H9 (cell line): ENCODE data around the gene VRK3. TPM values are rescaled to one million over a fixed set of nuclear protein-coding genes. Genes with fewer than 3 reads are reported as not detected.

ENCODE experiments used
- DNase-seq: peaks from one replicate; pipeline ENCODE4 v3.0.0-alpha.2; 2017
- H2AFZ ChIP-seq: one replicate; pipeline ENCODE4 v1.6.1; 2013; ENCODE audit warnings: mild to moderate bottlenecking, low read length, control low read depth, moderate library complexity
- H2AK5ac ChIP-seq: 2 replicates; pipeline ENCODE4 v1.6.1; 2013; ENCODE audit warnings: low read length, control low read depth, mixed read lengths; ENCODE audit not compliant: insufficient read length
- H2BK120ac ChIP-seq: one replicate; pipeline ENCODE4 v1.6.1; 2013; ENCODE audit warnings: low read depth, mild to moderate bottlenecking, low read length, control low read depth, inconsistent platforms; ENCODE audit not compliant: poor library complexity, severe bottlenecking
- H2BK12ac ChIP-seq: 2 replicates; pipeline ENCODE4 v1.6.1; 2013; ENCODE audit warnings: low read length, control low read depth, mixed read lengths, low read depth; ENCODE audit not compliant: insufficient read length
- H2BK15ac ChIP-seq: 2 replicates; pipeline ENCODE4 v1.6.1; 2013; ENCODE audit warnings: low read depth, low read length, control low read depth
- H2BK20ac ChIP-seq: one replicate; pipeline ENCODE4 v1.6.1; 2013; ENCODE audit warnings: low read depth, mild to moderate bottlenecking, low read length, control low read depth, inconsistent platforms; ENCODE audit not compliant: poor library complexity, severe bottlenecking
- H2BK5ac ChIP-seq: 2 replicates; pipeline ENCODE4 v1.6.1; 2013; ENCODE audit warnings: low read length, control low read depth, mixed read lengths; ENCODE audit not compliant: insufficient read length
- H3K14ac ChIP-seq: 2 replicates; pipeline ENCODE4 v1.6.1; 2013; ENCODE audit warnings: low read length, control low read depth; ENCODE audit not compliant: insufficient read depth
- H3K18ac ChIP-seq: 2 replicates; pipeline ENCODE4 v1.6.1; 2013; ENCODE audit warnings: low read depth, mild to moderate bottlenecking, mixed read lengths, low read length, control low read depth; ENCODE audit not compliant: insufficient read length
- H3K23ac ChIP-seq: 2 replicates; pipeline ENCODE4 v1.6.1; 2013; ENCODE audit warnings: low read length, control low read depth, mixed read lengths, low read depth; ENCODE audit not compliant: insufficient read length
- H3K23me2 ChIP-seq: 2 replicates; pipeline ENCODE4 v1.6.1; 2013; ENCODE audit warnings: low read depth, mild to moderate bottlenecking, mixed read lengths, low read length, control low read depth; ENCODE audit not compliant: insufficient read length, poor library complexity, severe bottlenecking
- H3K27ac ChIP-seq: 2 replicates; pipeline ENCODE4 v1.5.1; 2013; ENCODE audit warnings: low read length, control low read depth, mixed read lengths, low read depth; ENCODE audit not compliant: insufficient read length
- H3K27me3 ChIP-seq: 2 replicates; pipeline ENCODE4 v1.6.1; 2013; ENCODE audit warnings: low read length, control low read depth, inconsistent platforms; ENCODE audit not compliant: insufficient read depth
- H3K4ac ChIP-seq: 2 replicates; pipeline ENCODE4 v1.6.1; 2013; ENCODE audit warnings: low read depth, mild to moderate bottlenecking, control low read depth, inconsistent platforms, low read length, moderate library complexity
- H3K4me1 ChIP-seq: 2 replicates; pipeline ENCODE4 v1.6.1; 2013; ENCODE audit warnings: low read length, control low read depth, inconsistent platforms; ENCODE audit not compliant: insufficient read depth
- H3K4me2 ChIP-seq: 2 replicates; pipeline ENCODE4 v1.6.1; 2013; ENCODE audit warnings: low read length, control low read depth, mixed read lengths; ENCODE audit not compliant: insufficient read length, insufficient read depth
- H3K56ac ChIP-seq: 2 replicates; pipeline ENCODE4 v1.6.1; 2013; ENCODE audit warnings: low read depth, mild to moderate bottlenecking, mixed read lengths, low read length, control low read depth; ENCODE audit not compliant: insufficient read length
- H3K79me1 ChIP-seq: 2 replicates; pipeline ENCODE4 v1.6.1; 2013; ENCODE audit warnings: low read depth, mild to moderate bottlenecking, moderate library complexity, low read length, control low read depth, inconsistent platforms; ENCODE audit not compliant: insufficient read depth, poor library complexity, severe bottlenecking
- H3K79me2 ChIP-seq: 2 replicates; pipeline ENCODE4 v1.6.1; 2013; ENCODE audit warnings: low read length, control low read depth, inconsistent platforms; ENCODE audit not compliant: insufficient read depth
- H3K9ac ChIP-seq: 2 replicates; pipeline ENCODE4 v1.6.1; 2013; ENCODE audit warnings: low read length, control low read depth, mixed read lengths; ENCODE audit not compliant: insufficient read length; ENCODE audit errors: extremely low read depth
- H3K9me3 ChIP-seq: one replicate; pipeline ENCODE4 v1.6.1; 2013; ENCODE audit warnings: low read depth, low read length, inconsistent platforms; ENCODE audit not compliant: control insufficient read depth
- H3T11ph ChIP-seq: one replicate; pipeline ENCODE4 v1.6.1; 2013; ENCODE audit warnings: mild to moderate bottlenecking, low read length, control low read depth, inconsistent platforms
- H4K20me1 ChIP-seq: one replicate; pipeline ENCODE4 v1.6.1; 2013; ENCODE audit not compliant: control insufficient read depth, insufficient read length, insufficient read depth
- H4K5ac ChIP-seq: 2 replicates; pipeline ENCODE4 v1.6.1; 2013; ENCODE audit warnings: low read depth, mild to moderate bottlenecking, mixed read lengths, low read length, control low read depth; ENCODE audit not compliant: insufficient read length
- H4K8ac ChIP-seq: replicated peaks from 2 replicates; pipeline ENCODE4 v1.6.1; 2013; ENCODE audit warnings: low read length, control low read depth, mixed read lengths, low read depth; ENCODE audit not compliant: insufficient read length
- H4K91ac ChIP-seq: 2 replicates; pipeline ENCODE4 v1.6.1; 2013; ENCODE audit warnings: low read depth, mild to moderate bottlenecking, moderate library complexity, mixed read lengths, low read length, control low read depth; ENCODE audit not compliant: insufficient read length
- H3K27ac Mint-ChIP-seq, 3 experiments: 2 replicates in 2 of 3; 3 replicates in 1 of 3; pipeline ENCODE4 v1.8.0; 2020 to 2021; ENCODE audit warnings: mixed read lengths in 3 of 3, mild to moderate bottlenecking in 1 of 3, moderate library complexity in 1 of 3
- H3K27me3 Mint-ChIP-seq: 2 replicates; pipeline ENCODE4 v1.8.0; 2021; ENCODE audit warnings: low read depth, mild to moderate bottlenecking, moderate library complexity, mixed read lengths
- H3K36me3 Mint-ChIP-seq, 3 experiments: 2 replicates in 2 of 3; 3 replicates in 1 of 3; pipeline ENCODE4 v1.8.0; 2020 to 2021; ENCODE audit warnings: low read depth in 3 of 3, mixed read lengths in 3 of 3; ENCODE audit not compliant: insufficient read depth in 1 of 3
- H3K4me1 Mint-ChIP-seq, 2 experiments: 2 replicates each; pipeline ENCODE4 v1.8.0; 2020; ENCODE audit warnings: mixed read lengths in 2 of 2
- H3K4me3 Mint-ChIP-seq, 2 experiments: 2 replicates in 1 of 2; 3 replicates in 1 of 2; pipeline ENCODE4 v1.8.0; 2020 to 2021; ENCODE audit warnings: mild to moderate bottlenecking in 2 of 2, mixed read lengths in 2 of 2, moderate library complexity in 1 of 2
- H3K9me3 Mint-ChIP-seq, 2 experiments: 2 replicates in 1 of 2; 3 replicates in 1 of 2; pipeline ENCODE4 v1.8.0; 2020; ENCODE audit warnings: mild to moderate bottlenecking in 2 of 2, mixed read lengths in 2 of 2, moderate library complexity in 1 of 2
- CTCF ChIP-seq: fragments of 200-600 bp; sonication (generic); conservative IDR thresholded peaks from 3 replicates; pipeline ENCODE4 v1.8.0; 2021; ENCODE audit warnings: antibody characterized with exemption, mild to moderate bottlenecking
- WGBS: extraction: QIAGEN DNeasy Blood & Tissue Kit; methylation state at CpG from one replicate; pipeline ENCODE4 v1.1.7; 2013; ENCODE audit warnings: missing lambda C conversion rate, low lambda C conversion rate, mixed read lengths; ENCODE audit not compliant: insufficient read length; ENCODE audit errors: extremely low coverage; 5-methylcytosine and 5-hydroxymethylcytosine counted together
- total RNA-seq: library from RNA; stranded (reverse); gene quantifications from 2 replicates; pipeline ENCODE4 v1.2.1, GENCODE V29; 2021

VRK3 gene
- total RNA-seq, 1 experiment from 2014 or later = 33.5 TPM

DNA sequence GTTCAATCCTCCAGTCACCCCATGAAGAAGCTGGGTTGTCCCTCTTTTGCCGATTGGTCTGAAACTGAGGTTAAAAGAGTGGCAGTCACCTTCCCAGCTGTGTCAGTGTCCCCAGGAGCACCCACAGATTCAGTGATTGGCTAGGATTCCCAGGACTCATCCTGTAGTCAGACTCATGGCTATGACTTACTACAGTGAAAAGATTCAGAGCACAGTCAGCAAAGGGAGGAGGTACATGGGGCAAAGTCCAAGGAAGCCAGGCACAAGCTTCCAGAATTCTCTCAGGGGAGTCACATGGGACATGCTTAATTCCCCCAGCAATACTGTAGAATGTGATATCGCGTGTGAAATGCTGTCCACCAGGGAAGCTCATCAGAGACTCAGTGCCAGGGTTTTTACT is 14.8 kb upstream of the VRK3 start:
- Histone ChIP-seq H3K23ac (no peak overlapping the region), H2AK5ac (no peak overlapping the region), H4K91ac (no peak overlapping the region), H3K18ac (no peak overlapping the region), H3K23me2 (no peaks in the 10 kb centered on the region), H2AFZ (no peak overlapping the region), H3K27me3 (no peaks in the 10 kb centered on the region), H3K27ac (no peak overlapping the region), H4K8ac (no peak overlapping the region), H2BK12ac (no peak overlapping the region), H2BK20ac (no peak overlapping the region), H3K9me3 (peaks cover 31% of the 10 kb centered on the region), H3K79me2 (no peaks in the 10 kb centered on the region), H3K9ac (no peak overlapping the region), H2BK5ac (no peak overlapping the region), H3T11ph (no peak overlapping the region), H2BK120ac (no peak overlapping the region), H3K4ac (no peak overlapping the region), H4K20me1 (no peaks in the 10 kb centered on the region), H3K79me1 (peaks cover 3% of the 10 kb centered on the region), H3K4me2 (no peak overlapping the region), H3K14ac (no peak overlapping the region), H4K5ac (no peak overlapping the region), H3K56ac (no peak overlapping the region), H3K4me1 (no peaks in the 10 kb centered on the region), H2BK15ac (no peak overlapping the region)
- DNase-seq = no peak
- Mint-ChIP-seq H3K27ac (no peak overlapping the region), H3K27me3 (peaks cover 3% of the 10 kb centered on the region), H3K4me3 (no peak overlapping the region), H3K9me3 (peaks cover 33 to 35% of the 10 kb centered on the region in 2 experiments), H3K4me1 (no peaks in the 10 kb centered on the region), H3K36me3 (peaks cover 80 to 88% (median 84%) of the 10 kb centered on the region in 3 experiments)
- TF ChIP-seq CTCF = no peak
- WGBS = no CpG with 5 or more reads among the region's 3 CpGs
